H9 (cell line): Measurements from ENCODE around the gene FNIP1. TPM values are rescaled to one million over a fixed set of nuclear protein-coding genes. Genes with fewer than 3 reads are reported as not detected.

Experiments
- DNase-seq: peaks from one replicate; pipeline ENCODE4 v3.0.0-alpha.2; 2017
- H2AFZ ChIP-seq: one replicate; pipeline ENCODE4 v1.6.1; 2013; ENCODE audit warnings: mild to moderate bottlenecking, low read length, control low read depth, moderate library complexity
- H2AK5ac ChIP-seq: 2 replicates; pipeline ENCODE4 v1.6.1; 2013; ENCODE audit warnings: low read length, control low read depth, mixed read lengths; ENCODE audit not compliant: insufficient read length
- H2BK120ac ChIP-seq: one replicate; pipeline ENCODE4 v1.6.1; 2013; ENCODE audit warnings: low read depth, mild to moderate bottlenecking, low read length, control low read depth, inconsistent platforms; ENCODE audit not compliant: poor library complexity, severe bottlenecking
- H2BK12ac ChIP-seq: 2 replicates; pipeline ENCODE4 v1.6.1; 2013; ENCODE audit warnings: low read length, control low read depth, mixed read lengths, low read depth; ENCODE audit not compliant: insufficient read length
- H2BK15ac ChIP-seq: 2 replicates; pipeline ENCODE4 v1.6.1; 2013; ENCODE audit warnings: low read depth, low read length, control low read depth
- H2BK20ac ChIP-seq: one replicate; pipeline ENCODE4 v1.6.1; 2013; ENCODE audit warnings: low read depth, mild to moderate bottlenecking, low read length, control low read depth, inconsistent platforms; ENCODE audit not compliant: poor library complexity, severe bottlenecking
- H2BK5ac ChIP-seq: 2 replicates; pipeline ENCODE4 v1.6.1; 2013; ENCODE audit warnings: low read length, control low read depth, mixed read lengths; ENCODE audit not compliant: insufficient read length
- H3K14ac ChIP-seq: 2 replicates; pipeline ENCODE4 v1.6.1; 2013; ENCODE audit warnings: low read length, control low read depth; ENCODE audit not compliant: insufficient read depth
- H3K18ac ChIP-seq: 2 replicates; pipeline ENCODE4 v1.6.1; 2013; ENCODE audit warnings: low read depth, mild to moderate bottlenecking, mixed read lengths, low read length, control low read depth; ENCODE audit not compliant: insufficient read length
- H3K23ac ChIP-seq: 2 replicates; pipeline ENCODE4 v1.6.1; 2013; ENCODE audit warnings: low read length, control low read depth, mixed read lengths, low read depth; ENCODE audit not compliant: insufficient read length
- H3K23me2 ChIP-seq: 2 replicates; pipeline ENCODE4 v1.6.1; 2013; ENCODE audit warnings: low read depth, mild to moderate bottlenecking, mixed read lengths, low read length, control low read depth; ENCODE audit not compliant: insufficient read length, poor library complexity, severe bottlenecking
- H3K27ac ChIP-seq: 2 replicates; pipeline ENCODE4 v1.5.1; 2013; ENCODE audit warnings: low read length, control low read depth, mixed read lengths, low read depth; ENCODE audit not compliant: insufficient read length
- H3K27me3 ChIP-seq: 2 replicates; pipeline ENCODE4 v1.6.1; 2013; ENCODE audit warnings: low read length, control low read depth, inconsistent platforms; ENCODE audit not compliant: insufficient read depth
- H3K4ac ChIP-seq: 2 replicates; pipeline ENCODE4 v1.6.1; 2013; ENCODE audit warnings: low read depth, mild to moderate bottlenecking, control low read depth, inconsistent platforms, low read length, moderate library complexity
- H3K4me1 ChIP-seq: 2 replicates; pipeline ENCODE4 v1.6.1; 2013; ENCODE audit warnings: low read length, control low read depth, inconsistent platforms; ENCODE audit not compliant: insufficient read depth
- H3K4me2 ChIP-seq: 2 replicates; pipeline ENCODE4 v1.6.1; 2013; ENCODE audit warnings: low read length, control low read depth, mixed read lengths; ENCODE audit not compliant: insufficient read length, insufficient read depth
- H3K56ac ChIP-seq: 2 replicates; pipeline ENCODE4 v1.6.1; 2013; ENCODE audit warnings: low read depth, mild to moderate bottlenecking, mixed read lengths, low read length, control low read depth; ENCODE audit not compliant: insufficient read length
- H3K79me1 ChIP-seq: 2 replicates; pipeline ENCODE4 v1.6.1; 2013; ENCODE audit warnings: low read depth, mild to moderate bottlenecking, moderate library complexity, low read length, control low read depth, inconsistent platforms; ENCODE audit not compliant: insufficient read depth, poor library complexity, severe bottlenecking
- H3K79me2 ChIP-seq: 2 replicates; pipeline ENCODE4 v1.6.1; 2013; ENCODE audit warnings: low read length, control low read depth, inconsistent platforms; ENCODE audit not compliant: insufficient read depth
- H3K9ac ChIP-seq: 2 replicates; pipeline ENCODE4 v1.6.1; 2013; ENCODE audit warnings: low read length, control low read depth, mixed read lengths; ENCODE audit not compliant: insufficient read length; ENCODE audit errors: extremely low read depth
- H3K9me3 ChIP-seq: one replicate; pipeline ENCODE4 v1.6.1; 2013; ENCODE audit warnings: low read depth, low read length, inconsistent platforms; ENCODE audit not compliant: control insufficient read depth
- H3T11ph ChIP-seq: one replicate; pipeline ENCODE4 v1.6.1; 2013; ENCODE audit warnings: mild to moderate bottlenecking, low read length, control low read depth, inconsistent platforms
- H4K20me1 ChIP-seq: one replicate; pipeline ENCODE4 v1.6.1; 2013; ENCODE audit not compliant: control insufficient read depth, insufficient read length, insufficient read depth
- H4K5ac ChIP-seq: 2 replicates; pipeline ENCODE4 v1.6.1; 2013; ENCODE audit warnings: low read depth, mild to moderate bottlenecking, mixed read lengths, low read length, control low read depth; ENCODE audit not compliant: insufficient read length
- H4K8ac ChIP-seq: replicated peaks from 2 replicates; pipeline ENCODE4 v1.6.1; 2013; ENCODE audit warnings: low read length, control low read depth, mixed read lengths, low read depth; ENCODE audit not compliant: insufficient read length
- H4K91ac ChIP-seq: 2 replicates; pipeline ENCODE4 v1.6.1; 2013; ENCODE audit warnings: low read depth, mild to moderate bottlenecking, moderate library complexity, mixed read lengths, low read length, control low read depth; ENCODE audit not compliant: insufficient read length
- H3K27ac Mint-ChIP-seq, 3 experiments: 2 replicates in 2 of 3; 3 replicates in 1 of 3; pipeline ENCODE4 v1.8.0; 2020 to 2021; ENCODE audit warnings: mixed read lengths in 3 of 3, mild to moderate bottlenecking in 1 of 3, moderate library complexity in 1 of 3
- H3K27me3 Mint-ChIP-seq: 2 replicates; pipeline ENCODE4 v1.8.0; 2021; ENCODE audit warnings: low read depth, mild to moderate bottlenecking, moderate library complexity, mixed read lengths
- H3K36me3 Mint-ChIP-seq, 3 experiments: 2 replicates in 2 of 3; 3 replicates in 1 of 3; pipeline ENCODE4 v1.8.0; 2020 to 2021; ENCODE audit warnings: low read depth in 3 of 3, mixed read lengths in 3 of 3; ENCODE audit not compliant: insufficient read depth in 1 of 3
- H3K4me1 Mint-ChIP-seq, 2 experiments: 2 replicates each; pipeline ENCODE4 v1.8.0; 2020; ENCODE audit warnings: mixed read lengths in 2 of 2
- H3K4me3 Mint-ChIP-seq, 2 experiments: 2 replicates in 1 of 2; 3 replicates in 1 of 2; pipeline ENCODE4 v1.8.0; 2020 to 2021; ENCODE audit warnings: mild to moderate bottlenecking in 2 of 2, mixed read lengths in 2 of 2, moderate library complexity in 1 of 2
- H3K9me3 Mint-ChIP-seq, 2 experiments: 2 replicates in 1 of 2; 3 replicates in 1 of 2; pipeline ENCODE4 v1.8.0; 2020; ENCODE audit warnings: mild to moderate bottlenecking in 2 of 2, mixed read lengths in 2 of 2, moderate library complexity in 1 of 2
- CTCF ChIP-seq: fragments of 200-600 bp; sonication (generic); conservative IDR thresholded peaks from 3 replicates; pipeline ENCODE4 v1.8.0; 2021; ENCODE audit warnings: antibody characterized with exemption, mild to moderate bottlenecking
- WGBS: extraction: QIAGEN DNeasy Blood & Tissue Kit; methylation state at CpG from one replicate; pipeline ENCODE4 v1.1.7; 2013; ENCODE audit warnings: missing lambda C conversion rate, low lambda C conversion rate, mixed read lengths; ENCODE audit not compliant: insufficient read length; ENCODE audit errors: extremely low coverage; 5-methylcytosine and 5-hydroxymethylcytosine counted together
- total RNA-seq: library from RNA; stranded (reverse); gene quantifications from 2 replicates; pipeline ENCODE4 v1.2.1, GENCODE V29; 2021

Gene FNIP1
- total RNA-seq, 1 experiment from 2014 or later = 13.4 TPM

GRCh38 chr5:131607903-131608540 lies 188.8 kb downstream of the FNIP1 start:
- no peak overlapping the region for H3K4ac ChIP-seq
- H2BK120ac ChIP-seq = no peak overlapping the region
- no peaks in the 10 kb centered on the region; the same call in 1 of the 2 replicates for H3K4me1 ChIP-seq
- H3K27ac ChIP-seq = no peak overlapping the region
- no peak overlapping the region for H3K9ac ChIP-seq
- H3K27me3 ChIP-seq = no peaks in the 10 kb centered on the region
- no peak overlapping the region for H4K5ac ChIP-seq
- Mint-ChIP-seq H3K4me3 (no peak overlapping the region), H3K27me3 (no peaks in the 10 kb centered on the region), H3K9me3 (no peaks in the 10 kb centered on the region), H3K36me3 (no peaks in the 10 kb centered on the region; a peak in 1 of 7 replicates), H3K27ac (0 out of 7 replicates have a peak overlapping the region, but pooled peaks of 1 of the 3 experiments have one; percentile 69), H3K4me1 (peaks cover 20 to 32% of the 10 kb centered on the region in 2 experiments)
- no peaks in the 10 kb centered on the region for H4K20me1 ChIP-seq
- H3K18ac ChIP-seq = no peak overlapping the region
- no peaks in the 10 kb centered on the region for H3K79me1 ChIP-seq
- H4K91ac ChIP-seq = no peak overlapping the region
- no peak overlapping the region for H4K8ac ChIP-seq
- H2AK5ac ChIP-seq = no peak overlapping the region
- H3K23me2 ChIP-seq = no peaks in the 10 kb centered on the region
- H3K4me2 ChIP-seq = no peak overlapping the region
- no peak overlapping the region for H3K56ac ChIP-seq
- WGBS = no CpG with 5 or more reads among the region's 4 CpGs
- H2BK20ac ChIP-seq = no peak overlapping the region
- peaks cover 8% of the 10 kb centered on the region for H3K79me2 ChIP-seq
- H2BK5ac ChIP-seq = no peak overlapping the region
- no peak overlapping the region for H3K14ac ChIP-seq
- H2BK15ac ChIP-seq = no peak overlapping the region
- no peak for DNase-seq
- no peak overlapping the region for H2BK12ac ChIP-seq
- H3T11ph ChIP-seq = no peak overlapping the region
- no peak for TF ChIP-seq CTCF
- no peaks in the 10 kb centered on the region for H3K9me3 ChIP-seq
- no peak overlapping the region for H3K23ac ChIP-seq
- no peak overlapping the region for H2AFZ ChIP-seq
